Astrocyte (in vitro differentiated cells and primary cell): ENCODE data around the gene ROMO1. TPM values are rescaled to one million over a fixed set of nuclear protein-coding genes. Genes with fewer than 3 reads are reported as not detected.
A peak's percentile ranks its signal among the peaks of the same experiment; 100 is the strongest.

Experiments
- DNase-seq: peaks from one replicate; pipeline ENCODE4 v3.0.0-alpha.2; 2010; ENCODE audit warnings: low read depth
- FAIRE-seq: peaks from 2 replicates; lab custom pipeline; 2011; peaks lifted over from hg19 to GRCh38; lab: Jason Lieb, UNC
- H2AFZ ChIP-seq: 2 replicates; pipeline ENCODE4 v1.6.0; 2012; ENCODE audit warnings: low read depth, low read length, inconsistent platforms
- H3K27ac ChIP-seq: 2 replicates; pipeline ENCODE4 v1.5.1; 2011; ENCODE audit warnings: low read depth, low read length, inconsistent platforms
- H3K27me3 ChIP-seq: 2 replicates; pipeline ENCODE4 v1.6.0; 2011; ENCODE audit warnings: low read length, inconsistent platforms; ENCODE audit not compliant: insufficient read depth
- H3K36me3 ChIP-seq: 2 replicates; pipeline ENCODE4 v1.5.1; 2011; ENCODE audit warnings: low read length, inconsistent platforms; ENCODE audit not compliant: insufficient read depth
- H3K4me1 ChIP-seq: 2 replicates; pipeline ENCODE4 v1.5.1; 2011; ENCODE audit warnings: low read length, inconsistent platforms; ENCODE audit not compliant: insufficient read depth
- H3K4me2 ChIP-seq: 2 replicates; pipeline ENCODE4 v1.6.0; 2012; ENCODE audit warnings: low read length, inconsistent platforms
- H3K4me3 ChIP-seq: 2 replicates; pipeline ENCODE4 v1.5.1; 2011; ENCODE audit warnings: low read depth, mild to moderate bottlenecking, low read length, inconsistent platforms; ENCODE audit not compliant: insufficient read depth
- H3K79me2 ChIP-seq: 2 replicates; pipeline ENCODE4 v1.6.0; 2012; ENCODE audit warnings: mild to moderate bottlenecking, low read length, inconsistent platforms; ENCODE audit not compliant: insufficient read depth
- H3K9ac ChIP-seq: 2 replicates; pipeline ENCODE4 v1.6.0; 2012; ENCODE audit warnings: mild to moderate bottlenecking, low read length, inconsistent platforms
- H3K9me3 ChIP-seq: 2 replicates; pipeline ENCODE4 v1.5.1; 2012; ENCODE audit warnings: low read depth, mild to moderate bottlenecking, low read length, inconsistent platforms; ENCODE audit not compliant: insufficient read depth
- H4K20me1 ChIP-seq: 2 replicates; pipeline ENCODE4 v1.6.0; 2012; ENCODE audit warnings: low read length, inconsistent platforms; ENCODE audit not compliant: insufficient read depth
- H3K27ac Mint-ChIP-seq: one replicate; pipeline ENCODE4 v1.8.0; 2021; ENCODE audit warnings: mild to moderate bottlenecking, mixed read lengths; ENCODE audit not compliant: unreplicated experiment
- H3K27me3 Mint-ChIP-seq: one replicate; pipeline ENCODE4 v1.8.0; 2021; ENCODE audit warnings: low read depth, mixed read lengths; ENCODE audit not compliant: unreplicated experiment
- H3K36me3 Mint-ChIP-seq: one replicate; pipeline ENCODE4 v1.8.0; 2021; ENCODE audit warnings: low read depth, mixed read lengths; ENCODE audit not compliant: unreplicated experiment
- H3K4me1 Mint-ChIP-seq: one replicate; pipeline ENCODE4 v1.8.0; 2021; ENCODE audit warnings: low read depth, mixed read lengths; ENCODE audit not compliant: unreplicated experiment
- H3K4me3 Mint-ChIP-seq: one replicate; pipeline ENCODE4 v1.8.0; 2021; ENCODE audit warnings: mild to moderate bottlenecking, moderate library complexity, mixed read lengths; ENCODE audit not compliant: unreplicated experiment
- H3K9me3 Mint-ChIP-seq: one replicate; pipeline ENCODE4 v1.8.0; 2021; ENCODE audit warnings: mild to moderate bottlenecking, mixed read lengths; ENCODE audit not compliant: unreplicated experiment
- CTCF ChIP-seq: IDR thresholded peaks from 2 replicates; pipeline ENCODE4 v1.5.1; 2011; ENCODE audit warnings: low read depth, mild to moderate bottlenecking, inconsistent platforms, low read length, moderate library complexity; ENCODE audit not compliant: insufficient read depth
- EZH2 ChIP-seq: IDR thresholded peaks from 2 replicates; pipeline ENCODE4 v1.6.1; 2012; ENCODE audit warnings: mild to moderate bottlenecking, low read length, inconsistent platforms; ENCODE audit not compliant: insufficient read depth
- total RNA-seq: library from RNA; stranded (reverse); gene quantifications from 2 replicates; pipeline ENCODE4 v1.2.1, GENCODE V29; 2021

ROMO1 gene
- total RNA-seq, 1 donor from 2014 or later = 201 TPM

DNA sequence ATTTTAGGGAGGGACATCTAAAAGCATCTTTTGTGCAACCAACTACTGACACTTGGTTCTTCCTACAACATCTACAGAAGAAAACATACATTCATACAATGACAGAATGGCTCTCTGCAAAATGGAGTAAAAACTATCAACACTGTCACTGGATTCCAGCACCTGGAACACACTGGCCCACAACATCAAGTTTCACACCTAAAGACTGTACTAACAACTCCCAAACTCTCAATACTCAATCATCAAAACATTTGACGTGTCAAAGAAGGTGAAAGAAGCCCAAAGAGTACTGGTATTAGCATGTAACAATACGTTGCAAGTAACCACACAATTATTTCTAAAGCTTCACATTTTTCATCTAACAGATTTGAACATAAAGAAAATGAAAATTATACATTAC lies 36.7 kb upstream of the ROMO1 start:
- peak overlapping the region; percentile 97 for H3K9ac ChIP-seq
- peaks cover 74% of the 10 kb centered on the region for H3K79me2 ChIP-seq
- TF ChIP-seq EZH2 (no peak), CTCF (no peak)
- no peaks in the 10 kb centered on the region for H3K36me3 Mint-ChIP-seq
- H4K20me1 ChIP-seq = peaks cover 68% of the 10 kb centered on the region
- H3K27me3 ChIP-seq = no peaks in the 10 kb centered on the region
- no peak overlapping the region for H2AFZ ChIP-seq
- no peaks in the 10 kb centered on the region for H3K36me3 ChIP-seq
- peaks cover 35% of the 10 kb centered on the region for H3K4me1 Mint-ChIP-seq
- no peaks in the 10 kb centered on the region for H3K9me3 Mint-ChIP-seq
- H3K4me3 ChIP-seq = peak overlapping the region; percentile 89
- no peak for DNase-seq
- peaks cover 22% of the 10 kb centered on the region for H3K4me1 ChIP-seq
- H3K4me3 Mint-ChIP-seq = peak overlapping the region; percentile 94
- no peak for FAIRE-seq
- H3K4me2 ChIP-seq = peak overlapping the region; percentile 97
- H3K27me3 Mint-ChIP-seq = no peaks in the 10 kb centered on the region
- H3K9me3 ChIP-seq = no peaks in the 10 kb centered on the region
- no peak overlapping the region for H3K27ac ChIP-seq
- H3K27ac Mint-ChIP-seq = no peak overlapping the region

DNA sequence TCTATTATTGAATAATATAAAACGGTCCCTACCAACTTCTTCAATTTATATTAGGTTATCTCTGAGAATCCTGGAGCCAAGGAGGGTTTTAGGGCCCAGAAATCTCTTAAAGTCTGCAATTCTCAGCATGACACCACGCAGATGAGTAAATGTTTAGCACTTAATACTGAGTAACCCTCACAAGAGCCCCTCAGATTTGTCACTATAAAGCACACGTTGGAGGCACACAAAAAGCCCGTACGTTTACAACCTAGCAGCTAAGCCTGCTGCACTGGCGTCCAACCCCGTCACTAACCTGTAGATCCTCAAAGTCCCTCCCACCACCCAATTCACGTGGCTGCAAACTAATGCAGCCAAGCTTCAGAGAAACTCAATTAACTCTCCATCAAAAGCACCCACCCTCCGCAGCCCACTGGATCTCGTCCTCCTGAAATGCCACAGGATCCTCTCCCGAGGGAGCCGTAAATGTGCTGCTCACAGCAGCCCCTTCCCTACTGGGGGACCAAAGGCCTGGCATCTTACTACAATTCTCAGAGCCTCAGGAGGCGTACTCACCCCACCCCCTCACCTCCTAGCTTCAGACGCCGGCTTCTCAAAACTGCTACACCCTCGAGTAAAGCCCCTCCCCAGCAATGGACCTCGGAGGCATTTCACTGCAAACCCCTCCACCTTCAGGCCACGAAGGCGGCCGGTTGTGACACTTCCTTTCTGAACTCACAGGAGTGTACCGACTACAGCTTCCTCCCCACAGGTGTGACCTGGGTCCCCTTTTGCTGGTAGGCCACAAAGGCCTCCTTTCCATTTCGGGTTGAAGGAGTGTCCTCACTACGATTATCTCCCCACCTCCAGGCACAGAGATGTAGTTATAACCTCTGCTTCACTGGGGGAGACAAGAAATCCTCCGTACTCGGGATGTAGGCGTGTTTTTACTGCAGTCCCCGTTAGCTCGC lies 35.4 kb upstream of the ROMO1 start:
- H3K27ac Mint-ChIP-seq = peak overlapping the region; percentile 95
- Histone ChIP-seq H3K79me2 (peaks cover 62% of the 10 kb centered on the region), H3K4me1 (peaks cover 22% of the 10 kb centered on the region), H3K27ac (peak overlapping the region; percentile 92), H3K4me3 (peak overlapping the region; percentile 89), H3K9ac (peak overlapping the region; percentile 97), H3K4me2 (peak overlapping the region; percentile 97), H4K20me1 (peaks cover 56% of the 10 kb centered on the region), H3K36me3 (no peaks in the 10 kb centered on the region), H3K27me3 (no peaks in the 10 kb centered on the region), H2AFZ (peak overlapping the region; percentile 83), H3K9me3 (no peaks in the 10 kb centered on the region)
- peak overlapping the region; percentile 94 for H3K4me3 Mint-ChIP-seq
- peaks cover 34% of the 10 kb centered on the region for H3K4me1 Mint-ChIP-seq
- no peaks in the 10 kb centered on the region for H3K9me3 Mint-ChIP-seq
- DNase-seq = peak; percentile 25
- peaks cover 4% of the 10 kb centered on the region for H3K36me3 Mint-ChIP-seq
- TF ChIP-seq EZH2 (no peak), CTCF (no peak)
- H3K27me3 Mint-ChIP-seq = no peaks in the 10 kb centered on the region
- no peak for FAIRE-seq
